ENCODE measurements around the gene CASZ1. TPM values are rescaled to one million over a fixed set of nuclear protein-coding genes. Genes with fewer than 3 reads are reported as not detected.
A peak's percentile ranks its signal among the peaks of the same experiment; 100 is the strongest.

CASZ1 gene
- polyA plus RNA-seq, 3 donors: 0.30 to 3.7 (median 0.50) TPM

GRCh38 chr1:10596780-10597179 lies 199.7 kb downstream of the CASZ1 start:
- H3K79me2 ChIP-seq (ENCODE audit: insufficient read depth, low read length): no peaks in the 10 kb centered on the region
- H4K20me1 ChIP-seq (ENCODE audit: insufficient read depth, low read length): peaks cover 8% of the 10 kb centered on the region
- no peak overlapping the region for H3K4me3 Mint-ChIP-seq
- intact Hi-C loops (cut with micrococcal nuclease): no loop called here
- H3K27me3 Mint-ChIP-seq (ENCODE audit: low read depth in 3 of 3): peaks cover 0 to 3% (median 0%) of the 10 kb centered on the region in 3 donors
- no peak overlapping the region for H3K27ac Mint-ChIP-seq
- no peaks in the 10 kb centered on the region for H3K27me3 ChIP-seq (ENCODE audit: control insufficient read depth in 2 of 2, insufficient read depth in 2 of 2, low read length in 2 of 2)
- WGBS (ENCODE audit: insufficient coverage): 94% methylated on average over 3 of the region's 6 CpGs
- no peaks in the 10 kb centered on the region for H3K9me3 Mint-ChIP-seq
- no peak for DNase-seq
- H3K36me3 Mint-ChIP-seq: peaks cover 22 to 30% of the 10 kb centered on the region in 2 donors
- TF ChIP-seq CTCF (IDR thresholded peaks at IDR 0.05): no peak
- no peak overlapping the region for H3K27ac ChIP-seq (ENCODE audit: low read depth in 1 of 2, low read length in 2 of 2)
- no peaks in the 10 kb centered on the region for H3K9me3 ChIP-seq (replicated peaks in 1 of 2; ENCODE audit: control insufficient read depth in 1 of 2, insufficient read depth in 1 of 2, low read length in 2 of 2)
- H2AFZ ChIP-seq (ENCODE audit: insufficient read depth, low read depth, low read length, poor library complexity, severe bottlenecking): no peak overlapping the region
- H3K4me3 ChIP-seq (replicated peaks in 1 of 3; ENCODE audit: low read depth in 2 of 3, low read length in 3 of 3): no peak overlapping the region
- no peak overlapping the region for H3K4me2 ChIP-seq (replicated peaks; ENCODE audit: extremely low read depth, low read length, poor library complexity, severe bottlenecking)
- no peaks in the 10 kb centered on the region for H3K4me1 ChIP-seq (ENCODE audit: control insufficient read depth in 1 of 2, insufficient read depth in 2 of 2, low read length in 2 of 2)
- H3K4me1 Mint-ChIP-seq: no peaks in the 10 kb centered on the region
- no peak overlapping the region for H3K9ac ChIP-seq (ENCODE audit: insufficient read depth, low read length, poor library complexity, severe bottlenecking)
- H3K36me3 ChIP-seq (replicated peaks in 1 of 2; ENCODE audit: control insufficient read depth in 1 of 2, insufficient read depth in 2 of 2, low read length in 2 of 2): peaks cover 0 to 22% of the 10 kb centered on the region in 2 donors

GRCh38 chr1:10594595-10595223 lies 201.7 kb downstream of the CASZ1 start:
- Histone ChIP-seq H3K4me2 (replicated peaks; ENCODE audit: extremely low read depth, low read length, poor library complexity, severe bottlenecking) (no peak overlapping the region), H3K27ac (ENCODE audit: low read depth in 1 of 2, low read length in 2 of 2) (no peak overlapping the region), H3K36me3 (replicated peaks in 1 of 2; ENCODE audit: control insufficient read depth in 1 of 2, insufficient read depth in 2 of 2, low read length in 2 of 2) (peaks cover 0 to 11% of the 10 kb centered on the region in 2 donors), H3K27me3 (ENCODE audit: control insufficient read depth in 2 of 2, insufficient read depth in 2 of 2, low read length in 2 of 2) (no peaks in the 10 kb centered on the region), H4K20me1 (ENCODE audit: insufficient read depth, low read length) (peaks cover 8% of the 10 kb centered on the region), H2AFZ (ENCODE audit: insufficient read depth, low read depth, low read length, poor library complexity, severe bottlenecking) (no peak overlapping the region), H3K4me1 (ENCODE audit: control insufficient read depth in 1 of 2, insufficient read depth in 2 of 2, low read length in 2 of 2) (no peaks in the 10 kb centered on the region), H3K4me3 (replicated peaks in 1 of 3; ENCODE audit: low read depth in 2 of 3, low read length in 3 of 3) (no peak overlapping the region), H3K9me3 (replicated peaks in 1 of 2; ENCODE audit: control insufficient read depth in 1 of 2, insufficient read depth in 1 of 2, low read length in 2 of 2) (no peaks in the 10 kb centered on the region), H3K9ac (ENCODE audit: insufficient read depth, low read length, poor library complexity, severe bottlenecking) (no peak overlapping the region), H3K79me2 (ENCODE audit: insufficient read depth, low read length) (no peaks in the 10 kb centered on the region)
- DNase-seq: no peak
- Mint-ChIP-seq H3K9me3 (no peaks in the 10 kb centered on the region), H3K4me3 (no peak overlapping the region), H3K36me3 (peaks cover 15% of the 10 kb centered on the region in 2 donors), H3K27ac (peak overlapping the region in 1 of 7 donors; percentile 30), H3K27me3 (ENCODE audit: low read depth in 3 of 3) (peaks cover 0 to 3% (median 0%) of the 10 kb centered on the region in 3 donors), H3K4me1 (no peaks in the 10 kb centered on the region)
- intact Hi-C loops (cut with micrococcal nuclease): no loop called here
- WGBS (ENCODE audit: insufficient coverage): 98% methylated on average over 8 of the region's 9 CpGs
- TF ChIP-seq CTCF (IDR thresholded peaks at IDR 0.05): no peak

All from CD14-positive monocyte (primary cell).